Hippocampal formation (tissue), 2 donors: ENCODE measurements around the gene IP6K3.

Experiments
- DNase-seq, 2 donors: peaks; one replicate each; lab custom pipeline; 2025; lab: John Stamatoyannopoulos, UW

Gene IP6K3

GRCh38 chr6:33673851-33674250 lies 72.9 kb downstream of the IP6K3 start:
- DNase-seq = no peak

GRCh38 chr6:33672808-33673207 lies 73.9 kb downstream of the IP6K3 start:
- DNase-seq = peak in 1 of 2 donors; percentile 25

DNA sequence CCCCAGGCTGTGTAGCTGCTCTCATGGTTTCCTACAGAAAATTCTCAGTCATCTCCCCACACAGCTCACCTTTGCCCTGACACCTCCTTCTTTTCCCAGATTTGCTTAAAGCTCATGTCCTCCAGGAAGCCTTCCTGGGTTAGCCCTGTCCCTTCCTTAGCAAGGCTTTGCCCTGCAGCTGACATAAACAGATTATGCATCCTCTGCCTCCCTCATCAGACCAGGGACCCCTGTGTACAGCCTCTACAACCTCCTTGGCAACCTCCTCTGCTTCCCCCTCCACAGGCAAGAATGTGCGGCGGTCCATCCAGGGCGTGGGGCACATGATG lies 75.0 kb downstream of the IP6K3 start:
- DNase-seq = no peak
